ENCODE results near the gene PTBP1.

DNA sequence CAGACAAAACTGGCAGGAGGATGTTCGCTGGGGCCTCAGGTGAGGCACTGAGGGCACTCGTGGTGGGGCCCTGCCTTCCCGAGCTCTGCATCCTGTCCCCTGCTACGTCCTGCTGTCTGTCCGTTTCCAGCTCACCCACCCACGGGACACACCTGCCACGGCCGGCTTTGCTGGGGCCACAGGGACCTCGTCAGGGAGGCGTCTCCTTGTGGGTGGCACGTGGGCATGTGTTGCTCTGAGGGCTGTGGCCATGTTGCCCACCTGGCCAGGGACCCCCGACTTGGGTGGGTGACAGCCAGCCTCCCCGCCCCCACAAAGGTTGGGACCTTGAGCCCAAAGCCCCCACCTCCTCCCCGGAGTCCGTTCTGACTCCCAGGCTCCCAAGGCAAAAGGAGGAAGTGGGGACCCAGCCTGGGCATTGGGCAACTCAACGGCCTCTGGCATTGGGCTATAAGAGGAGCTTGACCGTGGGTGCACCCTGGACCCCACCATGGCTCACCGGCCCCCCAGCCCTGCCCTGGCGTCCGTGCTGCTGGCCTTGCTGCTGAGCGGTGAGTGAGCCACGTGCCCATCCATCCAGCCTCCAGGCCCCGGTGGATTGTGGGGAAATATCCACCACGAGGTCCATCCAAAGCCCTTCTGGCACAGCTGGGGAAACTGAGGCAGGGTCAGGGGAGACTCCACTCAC lies 43.4 kb downstream of the PTBP1 start, which contains the start of gene PRTN3:
- TF ChIP-seq CTCF (IDR thresholded peaks at IDR 0.05; ENCODE audit: low read depth, low read length, missing input control) (no peak), RAD21 (IDR thresholded peaks at IDR 0.05) (no peak), TAF1 (conservative IDR thresholded peaks at IDR 0.05) (no peak), ATF3 (IDR thresholded peaks at IDR 0.05) (no peak)
- TF ChIP-seq, protein P1, sequence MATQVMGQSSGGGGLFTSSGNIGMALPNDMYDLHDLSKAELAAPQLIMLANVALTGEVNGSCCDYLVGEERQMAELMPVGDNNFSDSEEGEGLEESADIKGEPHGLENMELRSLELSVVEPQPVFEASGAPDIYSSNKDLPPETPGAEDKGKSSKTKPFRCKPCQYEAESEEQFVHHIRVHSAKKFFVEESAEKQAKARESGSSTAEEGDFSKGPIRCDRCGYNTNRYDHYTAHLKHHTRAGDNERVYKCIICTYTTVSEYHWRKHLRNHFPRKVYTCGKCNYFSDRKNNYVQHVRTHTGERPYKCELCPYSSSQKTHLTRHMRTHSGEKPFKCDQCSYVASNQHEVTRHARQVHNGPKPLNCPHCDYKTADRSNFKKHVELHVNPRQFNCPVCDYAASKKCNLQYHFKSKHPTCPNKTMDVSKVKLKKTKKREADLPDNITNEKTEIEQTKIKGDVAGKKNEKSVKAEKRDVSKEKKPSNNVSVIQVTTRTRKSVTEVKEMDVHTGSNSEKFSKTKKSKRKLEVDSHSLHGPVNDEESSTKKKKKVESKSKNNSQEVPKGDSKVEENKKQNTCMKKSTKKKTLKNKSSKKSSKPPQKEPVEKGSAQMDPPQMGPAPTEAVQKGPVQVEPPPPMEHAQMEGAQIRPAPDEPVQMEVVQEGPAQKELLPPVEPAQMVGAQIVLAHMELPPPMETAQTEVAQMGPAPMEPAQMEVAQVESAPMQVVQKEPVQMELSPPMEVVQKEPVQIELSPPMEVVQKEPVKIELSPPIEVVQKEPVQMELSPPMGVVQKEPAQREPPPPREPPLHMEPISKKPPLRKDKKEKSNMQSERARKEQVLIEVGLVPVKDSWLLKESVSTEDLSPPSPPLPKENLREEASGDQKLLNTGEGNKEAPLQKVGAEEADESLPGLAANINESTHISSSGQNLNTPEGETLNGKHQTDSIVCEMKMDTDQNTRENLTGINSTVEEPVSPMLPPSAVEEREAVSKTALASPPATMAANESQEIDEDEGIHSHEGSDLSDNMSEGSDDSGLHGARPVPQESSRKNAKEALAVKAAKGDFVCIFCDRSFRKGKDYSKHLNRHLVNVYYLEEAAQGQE (IDR thresholded peaks at IDR 0.05), result no peak

All from liver (tissue), 3 donors.